ENCODE measurements around the gene WIPI1.
A peak's percentile ranks its signal among the peaks of the same experiment; 100 is the strongest.

Gene WIPI1

GRCh38 chr17:68468334-68468733 is 11.0 kb upstream of the WIPI1 start:
- TF ChIP-seq GATA3 (IDR thresholded peaks at IDR 0.05; ENCODE audit: low read depth, low read length) = no peak
- no peak for TF ChIP-seq GATA2 (IDR thresholded peaks at IDR 0.05; ENCODE audit: low read depth, low read length)

DNA sequence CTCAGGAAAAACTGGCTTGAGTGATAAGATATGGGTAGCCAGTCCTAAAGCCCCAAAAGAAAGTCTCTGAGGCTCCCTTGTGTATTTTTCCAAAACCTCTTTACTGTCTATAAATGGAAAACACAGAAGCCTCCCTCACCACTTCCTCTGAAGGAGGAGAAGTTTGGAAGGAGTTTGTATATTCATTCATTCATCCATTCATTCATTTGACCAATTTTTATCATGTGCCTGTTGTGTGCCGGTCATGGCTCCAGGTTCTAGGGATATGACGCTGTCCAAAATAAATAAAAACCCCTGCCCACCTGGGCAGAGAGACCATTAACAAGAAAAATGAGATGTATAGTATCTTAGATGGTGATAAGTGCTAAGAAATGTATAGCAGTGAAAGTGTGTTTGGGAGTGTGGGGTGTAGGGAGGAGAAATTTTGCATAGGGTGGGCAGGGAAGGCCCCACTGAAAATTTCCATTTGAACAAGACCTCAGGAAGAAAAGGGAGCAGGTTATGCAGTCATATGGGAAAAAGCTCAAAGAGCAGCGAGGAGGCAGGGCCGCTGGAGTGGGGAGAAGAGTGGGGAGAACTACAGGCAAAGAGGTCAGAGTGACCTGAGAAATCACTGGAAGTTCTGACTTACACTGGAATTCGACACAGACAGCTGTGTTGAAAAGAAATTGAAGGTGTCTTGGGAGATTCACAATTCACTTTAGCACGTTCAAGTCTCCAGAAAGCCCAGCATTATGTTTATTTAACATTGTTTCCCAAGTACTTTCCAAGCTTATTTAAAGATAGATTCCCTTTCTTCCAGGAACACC is 6.1 kb upstream of the WIPI1 start:
- TF ChIP-seq GATA3 (IDR thresholded peaks at IDR 0.05; ENCODE audit: low read depth, low read length) (no peak), GATA2 (IDR thresholded peaks at IDR 0.05; ENCODE audit: low read depth, low read length) (no peak)

- peak; percentile 56 for TF ChIP-seq GATA2 (IDR thresholded peaks at IDR 0.05; ENCODE audit: low read depth, low read length)
- TF ChIP-seq GATA3 (IDR thresholded peaks at IDR 0.05; ENCODE audit: low read depth, low read length) = no peak
Measured at GRCh38 chr17:68462381-68463210, 5.3 kb upstream of the WIPI1 start.

DNA sequence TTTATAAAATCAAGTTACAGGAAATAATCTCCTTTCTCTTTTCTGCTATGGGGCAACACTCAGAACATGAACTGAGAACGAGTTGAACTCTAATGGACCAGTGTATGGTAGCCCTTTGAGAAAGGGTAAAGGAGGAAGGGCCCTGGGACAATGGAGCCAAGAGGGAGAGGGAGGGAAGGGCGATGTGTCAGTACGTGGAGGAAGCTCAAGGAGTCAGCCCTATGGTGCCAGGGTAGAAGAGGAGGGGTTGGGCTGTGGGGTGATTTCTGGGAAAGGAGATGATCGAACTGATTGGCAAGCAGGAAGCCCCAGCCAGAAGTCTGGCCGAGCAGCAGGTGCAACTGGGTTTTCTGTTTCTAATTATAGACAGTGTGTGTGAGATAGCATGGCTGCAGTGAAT is 4.3 kb upstream of the WIPI1 start:
- TF ChIP-seq GATA3 (IDR thresholded peaks at IDR 0.05; ENCODE audit: low read depth, low read length) (no peak), GATA2 (IDR thresholded peaks at IDR 0.05; ENCODE audit: low read depth, low read length) (no peak)

DNA sequence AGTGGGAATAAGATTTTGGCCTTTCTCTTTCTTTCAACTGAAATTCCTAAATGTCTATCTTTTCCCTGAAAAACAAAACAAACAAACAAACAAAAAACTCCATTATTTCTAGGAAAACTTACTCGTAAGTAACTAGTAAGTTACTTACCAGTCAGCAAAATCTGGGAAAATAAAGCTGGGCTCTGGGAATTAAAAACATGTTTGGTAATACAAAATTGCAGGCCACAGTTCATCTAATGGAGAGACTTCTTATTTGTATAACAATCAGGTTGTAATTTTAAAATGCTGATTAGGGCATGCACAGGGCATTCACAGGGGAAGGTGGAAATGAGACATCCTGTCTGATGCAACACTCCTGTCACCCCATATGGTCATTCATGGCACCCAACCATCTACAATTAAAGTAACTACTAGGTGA is 3.8 kb upstream of the WIPI1 start:
- no peak for TF ChIP-seq GATA2 (IDR thresholded peaks at IDR 0.05; ENCODE audit: low read depth, low read length)
- TF ChIP-seq GATA3 (IDR thresholded peaks at IDR 0.05; ENCODE audit: low read depth, low read length) = no peak

DNA sequence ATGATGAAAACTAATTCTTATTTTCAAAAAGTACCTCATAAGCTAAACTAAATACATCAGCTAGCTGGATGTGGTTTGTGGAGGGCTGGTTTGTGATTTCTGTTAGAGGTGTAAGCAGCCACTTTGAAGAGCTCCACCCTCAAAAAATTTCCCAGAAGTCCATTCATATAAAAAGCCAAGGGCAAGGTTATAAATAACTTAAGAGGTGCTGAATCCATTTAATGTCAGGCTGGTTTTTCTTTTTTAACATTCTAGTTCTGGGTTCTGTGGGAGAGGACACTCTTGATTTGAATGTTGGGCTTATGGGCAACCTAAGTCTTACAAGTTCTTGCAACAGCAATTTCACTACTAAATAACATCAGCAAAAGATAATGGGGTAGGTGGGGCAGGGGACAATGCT is 3.4 kb upstream of the WIPI1 start:
- TF ChIP-seq GATA2 (IDR thresholded peaks at IDR 0.05; ENCODE audit: low read depth, low read length) = no peak
- TF ChIP-seq GATA3 (IDR thresholded peaks at IDR 0.05; ENCODE audit: low read depth, low read length) = no peak

- no peak for TF ChIP-seq GATA2 (IDR thresholded peaks at IDR 0.05; ENCODE audit: low read depth, low read length)
- TF ChIP-seq GATA3 (IDR thresholded peaks at IDR 0.05; ENCODE audit: low read depth, low read length) = no peak
Measured at GRCh38 chr17:68460146-68460545, 2.9 kb upstream of the WIPI1 start.

DNA sequence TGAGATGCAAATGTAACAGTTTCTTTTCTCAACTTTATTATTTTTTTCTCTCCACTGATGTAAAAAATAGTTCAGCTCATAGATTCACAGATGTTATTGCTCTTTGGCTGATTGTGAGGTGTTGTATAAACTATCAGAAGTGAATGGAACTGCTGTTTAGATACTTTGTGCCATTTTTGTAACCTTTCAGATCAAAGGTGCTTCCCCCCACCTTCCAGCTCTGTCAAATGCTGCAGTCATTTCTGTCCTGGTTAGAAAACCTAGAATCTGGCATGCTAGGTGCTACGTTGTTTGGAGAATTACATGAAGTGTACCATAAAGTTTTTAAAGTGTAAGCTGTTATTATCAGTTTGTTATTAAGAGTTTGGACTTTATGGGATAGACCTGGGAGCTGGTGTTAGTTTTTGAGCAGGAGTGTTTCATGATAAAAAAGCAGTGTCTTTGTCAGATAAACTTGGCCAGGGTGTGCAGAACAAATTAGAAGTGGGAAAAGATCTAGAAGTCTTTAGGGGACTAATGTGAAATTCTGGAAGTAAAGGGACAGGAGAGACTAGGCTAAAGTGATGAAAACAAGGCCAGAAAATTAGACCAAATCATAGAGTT is 1.8 kb upstream of the WIPI1 start:
- TF ChIP-seq GATA2 (IDR thresholded peaks at IDR 0.05; ENCODE audit: low read depth, low read length) = no peak
- TF ChIP-seq GATA3 (IDR thresholded peaks at IDR 0.05; ENCODE audit: low read depth, low read length) = no peak

- TF ChIP-seq GATA3 (IDR thresholded peaks at IDR 0.05; ENCODE audit: low read depth, low read length) = no peak
- no peak for TF ChIP-seq GATA2 (IDR thresholded peaks at IDR 0.05; ENCODE audit: low read depth, low read length)
Measured at GRCh38 chr17:68458260-68459036, 1.2 kb upstream of the WIPI1 start.

DNA sequence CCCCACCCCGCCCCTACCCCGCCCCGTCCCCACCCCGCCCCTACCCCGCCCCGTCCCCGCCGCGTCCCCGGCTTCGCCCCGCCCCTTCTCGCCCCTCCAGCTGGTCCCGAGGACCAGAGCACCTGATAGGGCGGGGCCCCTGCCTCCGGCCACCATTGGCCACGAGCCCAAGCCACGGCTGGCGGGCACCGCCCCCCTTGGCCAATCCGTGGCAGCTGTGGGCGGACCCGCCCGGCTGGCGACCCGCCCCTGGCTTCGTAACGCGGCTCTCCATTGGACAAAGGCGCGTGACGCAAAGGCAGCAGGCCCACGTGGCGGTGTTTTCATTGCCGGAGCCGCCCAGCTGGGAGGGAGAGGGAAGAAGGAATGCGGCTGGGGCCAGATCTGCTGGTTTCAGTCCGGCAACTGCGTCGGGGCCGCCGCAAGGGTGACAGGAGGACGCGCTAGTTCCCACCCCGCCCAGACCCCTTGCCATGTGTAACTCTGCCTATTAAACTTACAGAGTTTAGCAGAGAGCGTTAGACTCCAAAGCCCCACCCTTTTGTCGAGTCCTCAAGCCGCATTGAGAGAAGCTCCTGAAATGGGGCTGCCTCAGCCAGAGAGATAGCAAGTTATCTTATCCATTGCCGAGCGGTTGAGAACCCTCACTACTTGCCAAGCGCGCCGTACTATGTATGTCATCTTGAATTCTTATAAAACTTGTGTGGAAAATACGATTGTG is 403 bp upstream of the WIPI1 start:
- TF ChIP-seq GATA2 (IDR thresholded peaks at IDR 0.05; ENCODE audit: low read depth, low read length) = no peak
- TF ChIP-seq GATA3 (IDR thresholded peaks at IDR 0.05; ENCODE audit: low read depth, low read length) = no peak

- TF ChIP-seq GATA2 (IDR thresholded peaks at IDR 0.05; ENCODE audit: low read depth, low read length) = no peak
- no peak for TF ChIP-seq GATA3 (IDR thresholded peaks at IDR 0.05; ENCODE audit: low read depth, low read length)
Measured at GRCh38 chr17:68456339-68457167, 743 bp downstream of the WIPI1 start.

GRCh38 chr17:68455901-68456338 is 1.4 kb downstream of the WIPI1 start:
- TF ChIP-seq GATA3 (IDR thresholded peaks at IDR 0.05; ENCODE audit: low read depth, low read length) = no peak
- TF ChIP-seq GATA2 (IDR thresholded peaks at IDR 0.05; ENCODE audit: low read depth, low read length) = no peak

Data from SH-SY5Y (cell line).